GM19463 (cell line): ENCODE results near the gene PRR5L.

ENCODE experiments used
- ATAC-seq: cut with Tn5 transposase; IDR thresholded peaks from one replicate; pipeline ENCODE4 v1.9.1; 2021; ENCODE audit warnings: mild to moderate bottlenecking, moderate library complexity; ENCODE audit not compliant: unreplicated experiment

The PRR5L gene, protein sequence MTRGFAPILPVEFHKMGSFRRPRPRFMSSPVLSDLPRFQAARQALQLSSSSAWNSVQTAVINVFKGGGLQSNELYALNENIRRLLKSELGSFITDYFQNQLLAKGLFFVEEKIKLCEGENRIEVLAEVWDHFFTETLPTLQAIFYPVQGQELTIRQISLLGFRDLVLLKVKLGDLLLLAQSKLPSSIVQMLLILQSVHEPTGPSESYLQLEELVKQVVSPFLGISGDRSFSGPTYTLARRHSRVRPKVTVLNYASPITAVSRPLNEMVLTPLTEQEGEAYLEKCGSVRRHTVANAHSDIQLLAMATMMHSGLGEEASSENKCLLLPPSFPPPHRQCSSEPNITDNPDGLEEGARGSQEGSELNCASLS

DNA sequence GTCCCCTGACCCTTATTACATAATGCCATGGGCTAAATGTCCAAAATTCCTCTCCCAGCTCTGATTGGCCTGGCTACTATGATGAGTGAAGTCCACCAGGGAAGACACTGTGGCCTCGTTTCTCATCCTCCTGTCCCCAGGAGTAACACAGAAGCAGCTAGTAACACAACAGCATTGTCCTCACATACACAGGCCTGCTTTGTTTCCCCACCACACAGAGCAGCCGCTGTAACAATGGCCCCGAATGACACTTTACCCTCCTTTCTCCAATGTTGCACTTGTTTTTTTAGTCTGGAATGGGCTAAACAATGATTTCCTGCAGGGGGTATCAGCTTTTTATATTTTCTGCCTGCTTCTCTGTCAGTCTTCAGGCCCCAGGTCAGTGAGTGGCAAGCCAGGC, at the start of gene PRR5L:
Gene PRR5L, plus strand, starts transcription at position 363 of the 400 bp plus-strand sequence. CDS start 104,834 bp downstream, outside the sequence.
- ATAC-seq = no peak

- ATAC-seq = no peak
Observed at GRCh38 chr11:36247493-36247892, 48.6 kb upstream of the PRR5L start.

GRCh38 chr11:36248436-36248835, 47.7 kb upstream of the PRR5L start:
- no peak for ATAC-seq

DNA sequence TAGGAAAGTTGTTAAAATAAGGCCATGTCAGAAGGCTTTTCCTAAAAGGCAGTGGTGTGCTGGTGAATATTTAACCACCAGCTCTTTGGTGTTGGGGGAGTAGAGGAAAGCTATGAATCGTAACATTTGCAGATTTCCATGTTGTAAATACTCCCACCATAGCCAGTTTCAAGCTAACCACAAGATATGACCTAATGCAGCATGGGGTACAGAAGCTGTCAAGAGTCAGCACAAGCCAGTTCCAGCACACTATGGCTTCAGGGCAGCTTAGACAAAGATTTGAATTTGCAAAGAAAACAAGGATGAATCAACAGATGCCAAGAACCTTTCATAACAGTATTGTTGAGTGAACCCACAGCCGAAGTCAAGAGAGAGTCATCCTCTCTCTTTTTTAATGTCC, 46.8 kb upstream of the PRR5L start:
- ATAC-seq = no peak

- ATAC-seq = no peak
Observed at GRCh38 chr11:36251823-36252222, 44.3 kb upstream of the PRR5L start.

DNA sequence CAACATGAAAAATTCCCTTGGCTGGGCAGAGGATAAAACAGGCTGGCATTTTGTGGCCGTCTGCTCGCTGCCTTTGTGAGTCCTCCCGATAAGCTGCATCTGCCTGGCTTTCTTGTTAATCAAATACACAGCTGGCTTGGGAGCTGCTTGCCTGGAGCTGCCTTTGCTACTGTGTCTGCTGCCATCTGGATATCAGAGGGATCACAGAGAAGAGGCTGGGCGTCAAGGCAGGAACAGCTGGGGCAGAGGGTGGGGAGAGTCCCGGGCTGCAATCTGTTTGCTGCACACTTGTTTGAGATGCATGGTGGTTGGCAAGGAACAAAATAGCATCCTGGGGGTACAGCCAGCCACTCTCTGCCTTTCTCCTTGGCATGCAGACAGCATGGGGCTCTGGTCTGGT, 42.9 kb upstream of the PRR5L start:
- no peak for ATAC-seq

- ATAC-seq = no peak
Observed at GRCh38 chr11:36254713-36255112, 41.4 kb upstream of the PRR5L start.

GRCh38 chr11:36257351-36257750, 38.7 kb upstream of the PRR5L start:
- ATAC-seq = no peak

- no peak for ATAC-seq
Observed at GRCh38 chr11:36258730-36259360, 37.2 kb upstream of the PRR5L start.

DNA sequence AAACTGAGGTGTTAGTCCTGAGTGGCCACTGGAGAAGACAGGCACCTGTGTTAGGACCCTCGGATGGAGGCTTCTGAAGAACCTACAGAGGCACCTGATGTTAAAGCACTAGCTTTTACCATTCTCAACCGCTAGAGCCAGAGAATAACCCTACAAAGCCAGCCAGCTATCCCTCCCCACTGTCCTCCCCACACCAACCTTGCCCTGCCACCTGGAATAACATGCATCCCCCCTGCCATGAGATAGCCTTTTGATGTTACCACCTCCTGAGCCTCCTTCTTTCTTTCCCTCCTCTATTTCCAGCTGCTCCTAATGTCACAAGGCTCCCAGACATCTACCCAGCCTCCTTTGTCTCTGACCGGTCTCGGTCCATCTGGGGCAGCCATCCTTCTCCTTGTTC, 35.0 kb upstream of the PRR5L start:
- ATAC-seq = no peak

GRCh38 chr11:36264011-36264972, 31.8 kb upstream of the PRR5L start:
- no peak for ATAC-seq

- ATAC-seq = no peak
Observed at GRCh38 chr11:36264973-36265344, 31.1 kb upstream of the PRR5L start.

DNA sequence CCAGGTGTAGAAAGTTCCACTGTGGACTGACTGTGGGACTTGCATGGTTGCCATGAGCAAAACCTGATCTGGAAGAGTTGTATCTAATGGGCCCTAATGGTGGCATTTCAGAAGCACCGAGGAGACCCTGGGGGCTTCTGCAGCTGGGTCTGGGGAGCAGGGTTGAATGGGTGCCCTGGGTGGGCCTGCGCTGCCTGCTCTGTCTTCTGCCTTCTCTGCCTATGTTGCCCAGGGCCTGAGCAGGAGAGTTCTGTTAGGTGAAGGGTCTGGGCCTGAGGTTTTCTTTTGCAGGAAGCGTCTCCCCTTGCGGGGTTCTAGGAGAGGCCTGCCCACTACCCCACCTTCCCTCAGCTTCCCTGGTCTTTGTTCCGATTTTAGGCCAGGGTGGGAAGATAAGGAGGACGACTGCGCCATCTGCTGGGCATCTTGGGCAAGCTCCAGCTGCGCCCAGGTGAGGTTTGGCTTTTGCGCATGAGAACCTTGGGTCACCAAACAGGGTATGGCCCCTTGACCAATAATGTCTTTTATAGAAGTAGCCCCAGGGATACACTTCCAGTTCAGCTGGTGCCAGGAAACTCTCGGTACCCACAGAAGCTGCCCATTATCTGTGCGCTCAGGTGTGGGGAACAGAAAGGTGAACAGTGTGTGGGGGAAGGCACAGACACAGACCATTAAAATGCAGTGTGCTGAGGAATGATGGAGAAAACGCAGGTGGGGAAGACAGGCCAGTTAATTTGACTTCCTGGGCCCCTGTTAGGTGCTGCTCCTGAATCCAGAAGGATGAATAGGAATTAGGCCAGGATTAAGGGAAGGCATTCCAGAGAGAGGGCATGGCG, 30.1 kb upstream of the PRR5L start:
- peak; percentile 82 for ATAC-seq

- no peak for ATAC-seq
Observed at GRCh38 chr11:36266767-36267166, 29.3 kb upstream of the PRR5L start.

- no peak for ATAC-seq
Observed at GRCh38 chr11:36268337-36268985, 27.6 kb upstream of the PRR5L start.

- no peak for ATAC-seq
Observed at GRCh38 chr11:36270701-36271100, 25.4 kb upstream of the PRR5L start.

DNA sequence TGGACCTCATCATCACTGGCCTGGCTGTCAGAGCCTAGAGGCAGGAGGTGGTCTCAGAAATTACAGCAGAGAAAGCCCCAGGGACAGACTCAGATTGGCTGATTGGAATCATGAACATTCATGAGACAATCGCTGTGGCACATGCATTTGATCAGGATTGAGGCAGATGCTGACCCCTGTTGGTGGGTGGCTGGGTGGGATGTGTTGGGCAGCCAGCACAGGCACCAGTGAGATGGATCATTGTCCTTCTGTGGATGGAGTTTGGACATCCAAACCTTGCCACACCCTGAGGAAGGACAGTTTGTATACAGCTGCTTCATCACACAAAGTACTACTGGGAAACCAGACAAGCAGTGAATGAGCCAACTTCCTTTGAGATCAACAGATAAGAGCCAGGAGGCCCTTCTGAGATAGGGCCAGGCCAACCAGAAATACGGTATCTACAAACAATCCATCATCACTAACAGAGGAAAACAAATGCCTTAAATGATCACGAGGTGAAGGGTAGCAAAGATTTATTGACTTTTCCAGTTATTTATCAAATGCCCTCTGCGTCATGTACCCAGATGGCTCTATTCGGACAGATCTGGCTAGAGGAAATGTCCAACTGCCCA, 24.2 kb upstream of the PRR5L start:
- ATAC-seq = no peak

GRCh38 chr11:36273110-36273509, 23.0 kb upstream of the PRR5L start:
- no peak for ATAC-seq

GRCh38 chr11:36274414-36274813, 21.7 kb upstream of the PRR5L start:
- ATAC-seq = no peak
